Measurements from ENCODE around the gene PPM1B.

DNA sequence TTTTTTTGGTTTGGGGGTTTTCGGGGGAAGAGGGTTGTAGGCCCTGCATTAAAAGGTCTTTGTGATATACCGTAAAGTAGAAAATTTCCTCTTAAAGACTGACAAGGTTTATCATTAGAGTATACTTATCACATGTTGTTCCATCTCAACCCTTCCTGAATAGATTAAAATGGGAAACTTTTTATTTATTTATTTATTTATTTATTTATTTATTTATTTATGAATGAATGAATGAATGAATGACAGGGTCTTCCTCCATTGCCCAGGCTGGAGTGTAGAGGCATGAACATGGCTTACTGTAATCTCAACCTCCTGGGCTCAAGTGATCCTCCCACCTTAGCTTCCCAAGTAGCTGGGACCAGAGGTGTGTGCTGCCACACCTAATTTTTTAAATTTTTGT lies 58.1 kb downstream of the PPM1B start:
- TF ChIP-seq CTCF (IDR thresholded peaks at IDR 0.05; ENCODE audit: borderline replicate concordance, extremely low read depth, low read length, poor library complexity, severe bottlenecking), result no peak
- no peak for TF ChIP-seq EZH2 (IDR thresholded peaks at IDR 0.05; ENCODE audit: borderline replicate concordance, low read depth, low read length, severe bottlenecking)

Measured in DND-41 (cell line).